ENCODE results near the gene C17orf114.

The C17orf114 gene

GRCh38 chr17:4810696-4811290 is 8.7 kb upstream of the C17orf114 start:
- no peak for TF ChIP-seq CTCF (IDR thresholded peaks at IDR 0.05)
- Histone ChIP-seq H3K4me3 (no peak overlapping the region), H3K27me3 (no peaks in the 10 kb centered on the region), H3K36me3 (peaks cover 9% of the 10 kb centered on the region), H3K9me3 (no peaks in the 10 kb centered on the region), H3K4me1 (peaks cover 18% of the 10 kb centered on the region), H3K27ac (no peak overlapping the region)
- intact Hi-C loops (cut with DNase I), result no loop called here
- DNase-seq, result no peak
- no peak for ATAC-seq

GRCh38 chr17:4808378-4808767 is 6.2 kb upstream of the C17orf114 start:
- no peak for ATAC-seq
- Histone ChIP-seq H3K27ac (no peak overlapping the region), H3K9me3 (no peaks in the 10 kb centered on the region), H3K4me1 (peaks cover 18% of the 10 kb centered on the region), H3K4me3 (peak overlapping the region; percentile 83), H3K36me3 (no peaks in the 10 kb centered on the region), H3K27me3 (no peaks in the 10 kb centered on the region)
- intact Hi-C loops (cut with DNase I), result no loop called here
- TF ChIP-seq CTCF (IDR thresholded peaks at IDR 0.05), result no peak
- DNase-seq, result peak; percentile 71

- Histone ChIP-seq H3K4me1 (peaks cover 18% of the 10 kb centered on the region), H3K27me3 (no peaks in the 10 kb centered on the region), H3K27ac (no peak overlapping the region), H3K36me3 (no peaks in the 10 kb centered on the region), H3K4me3 (peak overlapping the region; percentile 83), H3K9me3 (no peaks in the 10 kb centered on the region)
- intact Hi-C loops (cut with DNase I), result no loop called here
- TF ChIP-seq CTCF (IDR thresholded peaks at IDR 0.05), result no peak
- DNase-seq, result no peak
- ATAC-seq, result peak; percentile 1
Measured at GRCh38 chr17:4807605-4808377, 5.7 kb upstream of the C17orf114 start.

- H3K36me3 ChIP-seq, result no peaks in the 10 kb centered on the region
- ATAC-seq (peak; percentile 99), DNase-seq (peak; percentile 95)
- H3K27me3 ChIP-seq, result no peaks in the 10 kb centered on the region
- H3K9me3 ChIP-seq, result no peaks in the 10 kb centered on the region
- intact Hi-C loops (cut with DNase I), result no loop called here
- H3K27ac ChIP-seq, result peak within 1 kb of the TSS; percentile 81
- TF ChIP-seq CTCF (IDR thresholded peaks at IDR 0.05), result no peak
- peaks cover 18% of the 10 kb centered on the region for H3K4me1 ChIP-seq
- peak within 1 kb of the TSS; percentile 83 for H3K4me3 ChIP-seq
Measured at GRCh38 chr17:4806777-4807604, 4.9 kb upstream of the C17orf114 start, which contains the start of gene PLD2. Gene PLD2 (plus strand): TSS chr17:4807152. CDS start chr17:4807773, 621 bp downstream.

- H3K36me3 ChIP-seq, result no peaks in the 10 kb centered on the region
- no peak for DNase-seq
- H3K27ac ChIP-seq, result no peak overlapping the region
- H3K27me3 ChIP-seq, result no peaks in the 10 kb centered on the region
- H3K9me3 ChIP-seq, result no peaks in the 10 kb centered on the region
- no peak for TF ChIP-seq CTCF (IDR thresholded peaks at IDR 0.05)
- ATAC-seq, result no peak
- intact Hi-C loops (cut with DNase I), result no loop called here
- H3K4me3 ChIP-seq, result peak overlapping the region; percentile 83
- peaks cover 18% of the 10 kb centered on the region for H3K4me1 ChIP-seq
Measured at GRCh38 chr17:4806456-4806776, 4.3 kb upstream of the C17orf114 start.
